ENCODE results near the gene SGK1.
"Not testable (repeated sequence)": the region's sequence is repeated elsewhere in the genome, so short reads cannot be mapped to it uniquely, and the experiment has no call there.

SGK1 gene

DNA sequence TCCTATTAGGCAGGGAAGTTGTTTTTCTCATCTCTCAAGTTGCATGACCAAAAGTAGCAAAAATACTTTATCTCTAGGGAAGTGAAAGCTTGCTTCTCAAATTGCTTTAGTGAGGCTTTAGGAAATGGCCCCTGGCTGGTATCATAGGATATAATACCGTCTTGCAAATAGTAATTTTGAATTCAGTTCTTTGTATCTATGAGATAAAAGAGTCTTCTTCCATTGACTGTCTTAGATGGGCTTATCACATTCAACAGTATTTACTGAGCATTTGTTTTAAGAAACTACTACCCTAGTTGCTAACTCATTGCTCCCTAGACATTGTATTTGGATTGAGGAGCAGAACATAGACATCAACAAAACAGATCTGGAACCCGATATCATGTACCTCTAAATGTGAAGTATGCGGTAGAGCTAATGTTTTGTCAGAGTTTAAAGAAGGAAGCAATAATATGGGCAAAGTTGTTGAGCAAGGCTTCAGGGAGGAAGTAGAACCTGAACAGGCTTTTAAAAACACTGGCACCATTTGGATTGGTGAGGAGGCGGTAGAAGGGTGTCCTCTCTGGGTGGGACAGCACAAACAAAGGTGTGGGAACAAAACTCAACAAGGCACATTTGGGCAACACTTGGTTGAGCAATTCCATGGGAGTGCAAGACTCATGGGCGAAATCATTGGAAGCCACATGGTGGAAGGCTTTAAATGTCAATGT is 101.5 kb downstream of the SGK1 start:
- DNase-seq: no peak

- not testable (repeated sequence) for DNase-seq
These were observed 104.5 kb downstream of the SGK1 start for GRCh38 chr6:134213410-134213809.

- no peak for DNase-seq
These were observed 106.6 kb downstream of the SGK1 start for GRCh38 chr6:134211297-134211696.

- no peak for DNase-seq
These were observed 110.5 kb downstream of the SGK1 start for GRCh38 chr6:134207421-134207820.

GRCh38 chr6:134205366-134205765 is 112.5 kb downstream of the SGK1 start:
- DNase-seq: no peak

GRCh38 chr6:134204759-134205158 is 113.2 kb downstream of the SGK1 start:
- not testable (repeated sequence) for DNase-seq

- DNase-seq: no peak
These were observed 113.9 kb downstream of the SGK1 start for GRCh38 chr6:134204031-134204430.

DNA sequence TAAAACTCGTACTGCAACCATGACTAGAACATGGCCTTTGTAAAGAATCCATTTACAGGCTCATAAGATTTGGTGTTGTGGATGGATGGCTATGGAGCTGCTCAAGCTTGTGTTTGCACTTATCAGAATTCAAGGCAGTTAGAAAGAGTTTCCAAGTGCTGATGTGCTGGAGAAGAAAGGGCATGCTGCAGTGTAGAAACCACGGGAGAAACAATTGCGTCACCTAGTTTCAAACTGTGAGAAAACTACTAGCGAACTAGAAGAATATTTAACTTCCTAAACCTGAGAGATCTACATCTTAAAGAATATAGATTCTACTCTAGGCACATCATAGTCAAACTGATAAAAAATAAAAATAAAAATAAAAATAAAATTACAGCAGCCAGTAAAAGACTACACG is 116.2 kb downstream of the SGK1 start:
- DNase-seq: no peak

GRCh38 chr6:134199848-134200606 is 117.9 kb downstream of the SGK1 start:
- DNase-seq: no peak

DNA sequence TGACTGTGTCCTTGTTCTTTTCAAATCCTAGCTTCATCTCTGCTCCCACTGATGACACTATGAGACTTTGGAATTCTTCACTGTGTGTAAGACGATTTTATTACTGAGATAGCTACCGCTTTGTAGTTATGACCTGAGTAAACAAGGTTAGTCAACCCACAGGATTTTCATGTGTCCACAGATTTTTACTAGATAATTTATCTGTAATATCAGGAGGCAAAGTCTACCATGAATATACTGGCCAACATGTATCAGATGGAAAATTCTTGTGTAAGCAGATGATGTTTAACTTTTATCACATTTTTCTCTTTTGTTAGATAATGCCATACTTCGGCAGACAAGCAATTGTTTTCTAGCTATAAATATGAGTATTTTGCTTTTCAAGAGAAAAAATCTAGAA is 119.8 kb downstream of the SGK1 start:
- no peak for DNase-seq

DNA sequence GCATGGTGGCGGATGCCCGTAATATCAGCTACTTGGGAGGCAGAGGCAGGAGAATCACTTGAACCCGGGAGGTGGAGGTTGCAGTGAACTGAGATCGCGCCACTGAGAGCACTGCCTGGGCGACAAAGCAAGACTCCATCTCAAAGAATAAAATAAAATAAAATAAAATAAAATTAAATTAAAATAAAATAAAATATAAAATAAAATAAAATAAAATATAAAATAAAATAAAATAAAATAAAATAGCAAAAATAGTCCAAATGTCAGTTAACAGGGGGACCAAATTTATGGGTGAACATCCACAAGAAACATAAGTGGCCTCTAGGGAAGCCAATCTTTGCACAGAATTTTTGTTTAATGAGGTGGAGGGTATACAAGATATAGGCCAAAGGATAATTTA is 120.2 kb downstream of the SGK1 start:
- not testable (repeated sequence) for DNase-seq

GRCh38 chr6:134196568-134197193 is 121.2 kb downstream of the SGK1 start:
- no peak for DNase-seq

- no peak for DNase-seq
These were observed 121.9 kb downstream of the SGK1 start for GRCh38 chr6:134195985-134196384.

DNA sequence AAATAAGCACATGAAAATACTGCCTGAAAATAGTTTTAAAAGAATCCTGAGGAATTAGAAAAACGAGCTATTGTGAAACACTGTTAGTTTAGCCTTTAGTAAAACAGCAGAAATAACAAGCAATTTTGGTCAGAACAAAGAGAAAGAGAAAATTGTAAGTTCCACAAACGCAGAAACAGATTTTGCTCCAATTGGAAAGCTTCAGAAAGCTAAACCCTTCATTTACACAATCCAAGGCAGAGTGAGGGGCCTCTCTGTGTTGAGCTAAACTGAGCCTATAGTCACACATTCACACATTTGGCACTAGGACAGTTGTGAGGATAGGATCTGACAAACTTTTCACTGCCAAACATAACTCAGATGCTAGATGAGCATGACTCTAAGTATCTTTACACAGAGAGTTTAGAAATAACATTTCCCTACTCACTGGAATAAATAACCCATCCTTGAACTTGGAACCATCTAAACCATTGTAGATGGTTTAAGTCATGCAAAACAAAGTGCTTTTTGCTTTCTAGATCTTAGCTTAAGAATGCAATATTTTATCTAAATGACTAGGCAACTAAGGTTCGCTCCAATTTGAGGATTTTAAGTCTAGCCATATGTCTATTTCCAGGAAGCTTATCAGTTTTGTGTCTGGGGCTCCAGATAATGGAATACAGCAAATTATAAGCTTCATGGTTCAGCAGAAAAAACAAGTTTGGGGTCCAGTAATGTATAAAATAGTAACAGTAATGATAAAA is 122.6 kb downstream of the SGK1 start:
- DNase-seq: no peak

DNA sequence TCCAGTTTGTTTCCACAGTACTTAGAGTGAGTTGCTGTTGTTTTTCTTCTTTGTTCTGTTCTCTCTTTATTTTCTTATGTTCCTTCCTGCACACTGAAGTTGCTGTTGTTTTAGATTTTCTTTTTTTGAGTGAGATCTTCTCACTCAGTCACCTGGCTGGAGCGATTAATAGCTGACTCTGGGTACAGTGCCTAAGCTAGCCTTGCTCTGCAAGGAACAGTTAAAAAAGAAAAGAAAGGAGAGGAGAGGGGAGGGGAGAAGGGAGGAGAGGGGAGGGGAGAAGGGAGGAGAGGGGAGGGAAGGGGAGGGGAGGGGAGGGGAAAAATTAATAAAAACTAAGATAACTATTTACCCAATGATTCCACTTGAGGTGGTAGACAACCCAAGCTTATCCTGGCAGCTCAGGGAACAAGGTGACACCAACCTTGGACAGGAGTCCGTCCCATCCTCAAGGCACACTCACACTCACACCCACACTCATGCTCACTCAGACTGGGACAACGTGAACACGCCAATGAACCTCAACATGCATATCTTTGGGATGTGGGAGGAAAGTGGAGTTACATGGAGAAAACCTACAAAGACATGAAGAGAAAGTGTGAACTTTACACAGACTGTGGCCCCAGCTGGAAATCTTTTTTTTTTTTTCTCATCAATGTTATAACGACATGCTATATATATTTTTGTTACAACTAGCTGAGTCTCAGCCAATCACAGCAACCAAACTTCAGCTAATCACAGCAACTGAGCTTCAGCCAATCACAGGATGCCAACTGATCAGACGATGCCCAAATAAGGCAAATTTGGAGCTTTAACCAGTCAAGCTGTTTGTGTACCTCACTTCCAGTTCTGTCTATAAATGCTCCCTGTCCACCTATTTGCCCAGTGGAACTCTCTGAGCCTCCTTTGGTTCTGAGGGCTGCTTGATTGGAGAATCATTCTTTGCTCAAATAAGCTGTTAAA is 124.1 kb downstream of the SGK1 start:
- no peak for DNase-seq

DNA sequence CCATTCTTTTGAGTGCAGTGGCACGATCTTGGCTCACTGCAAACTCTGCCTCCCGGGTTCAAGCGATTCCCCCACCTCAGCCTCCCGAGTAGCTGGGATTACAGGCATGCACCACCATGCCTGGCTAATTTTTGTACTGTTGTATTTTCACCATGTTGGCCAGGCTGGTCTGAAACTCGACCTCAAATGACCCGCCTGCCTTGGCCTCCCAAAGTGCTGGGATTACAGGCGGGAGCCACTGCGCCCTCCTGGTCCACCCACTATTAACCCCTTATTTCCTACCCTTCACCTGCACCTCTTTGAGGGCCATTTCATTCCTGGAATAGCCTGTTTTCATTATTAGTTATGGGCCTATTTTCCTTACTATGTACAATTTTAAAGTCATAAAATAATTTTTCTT is 125.3 kb downstream of the SGK1 start:
- DNase-seq: not testable (repeated sequence)

DNA sequence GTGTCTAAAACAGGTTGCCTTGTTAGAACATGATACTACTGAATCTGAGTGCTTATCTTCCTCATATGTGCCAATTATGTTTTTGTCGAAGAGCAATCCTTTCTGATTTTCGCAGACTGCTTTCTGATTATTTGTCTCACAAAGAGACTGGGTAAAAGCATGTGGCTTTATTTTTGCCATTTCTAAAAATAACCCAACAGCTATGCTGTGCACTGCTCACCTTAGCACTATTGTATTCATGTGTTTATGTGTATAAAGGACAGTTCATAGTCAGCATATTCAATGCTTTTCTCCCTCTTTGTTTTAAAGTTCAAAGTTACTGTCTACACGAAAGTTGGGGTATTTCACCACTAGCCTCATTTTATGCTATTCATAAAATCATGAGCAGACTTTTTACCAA is 127.0 kb downstream of the SGK1 start:
- no peak for DNase-seq

- no peak for DNase-seq
These were observed 130.2 kb downstream of the SGK1 start for GRCh38 chr6:134187751-134188150.

DNA sequence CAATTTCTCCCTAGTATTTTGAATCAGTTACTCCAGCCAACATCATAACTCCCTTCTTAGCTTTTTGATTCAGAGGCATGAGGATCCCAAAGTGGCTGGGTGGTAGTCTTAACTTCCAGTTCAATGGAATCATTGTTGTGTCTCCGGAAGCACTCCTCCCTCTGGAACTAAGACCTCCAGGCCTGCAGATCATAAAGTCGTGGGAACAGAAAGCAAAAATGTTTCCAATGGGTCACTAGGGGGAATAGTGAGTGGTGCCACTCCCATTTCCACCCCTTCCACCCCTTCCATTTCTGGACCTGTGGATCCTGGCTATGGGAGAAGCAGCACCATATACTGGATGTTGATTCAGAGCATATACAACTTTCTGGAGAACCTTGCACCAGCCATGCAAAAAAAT is 130.8 kb downstream of the SGK1 start:
- no peak for DNase-seq

DNA sequence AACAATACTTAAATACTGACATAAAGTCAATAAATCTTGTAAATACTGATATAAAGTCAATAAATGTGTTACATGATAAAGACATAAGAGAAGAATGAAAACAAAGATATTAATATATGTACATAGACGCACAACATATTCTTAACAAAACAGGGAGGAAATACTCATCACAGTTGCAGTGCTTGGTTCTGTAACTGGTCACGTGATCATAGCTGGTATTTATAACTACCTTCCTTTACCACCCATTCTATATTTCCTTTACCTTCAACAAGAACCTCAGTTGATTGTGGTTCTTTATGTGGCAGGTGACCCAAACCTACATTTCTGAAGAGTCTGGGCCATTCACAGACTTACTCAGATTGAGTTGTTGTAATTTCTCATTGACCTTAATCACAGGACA is 131.6 kb downstream of the SGK1 start:
- DNase-seq: no peak

DNA sequence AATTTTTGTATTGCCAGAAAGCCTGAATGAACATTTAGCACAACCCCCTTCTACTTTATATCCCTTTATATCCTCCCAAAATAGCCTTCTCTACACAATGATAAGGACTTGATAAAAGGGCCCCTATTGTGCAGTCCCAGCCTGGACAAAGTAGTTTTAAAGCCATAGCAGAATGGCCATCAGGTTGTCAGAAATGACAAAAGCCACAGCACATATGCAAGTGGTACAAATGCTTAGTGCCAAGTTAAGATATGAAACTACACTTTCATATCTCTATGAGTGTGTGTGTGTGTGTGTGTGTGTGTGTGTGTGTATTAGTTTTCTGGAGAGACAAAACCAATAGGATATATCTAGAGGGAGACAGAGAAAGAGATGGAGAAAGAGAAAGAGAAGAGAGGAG is 132.6 kb downstream of the SGK1 start:
- no peak for DNase-seq

DNA sequence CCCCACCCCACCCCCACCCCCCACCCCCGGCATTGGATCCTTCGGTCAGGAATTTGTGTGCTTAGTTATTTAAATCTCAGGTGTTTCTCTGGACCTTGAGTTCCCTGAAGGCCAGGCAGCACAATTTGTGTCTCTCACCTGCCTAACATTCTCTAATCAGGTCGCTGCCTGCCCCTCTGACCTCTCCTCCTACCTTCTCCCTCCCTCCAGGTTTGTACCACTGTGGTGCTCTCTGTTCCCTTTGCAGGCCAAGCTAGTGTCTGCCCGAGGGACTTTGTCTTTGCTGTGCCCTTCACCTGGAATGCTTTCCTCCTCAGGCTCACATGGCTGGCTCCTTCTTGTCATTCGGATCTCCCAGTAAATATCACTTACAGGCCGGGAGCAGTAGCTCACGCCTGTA is 134.1 kb downstream of the SGK1 start:
- DNase-seq: no peak

All from CD4-positive, alpha-beta T cell treated with Interleukin-4 for 4 hours (primary cell).